HL-60 (cell line): ENCODE results near the gene VWA2.

Source experiments
- DNase-seq, 2 experiments: peaks; one replicate each; pipeline ENCODE4 v3.0.0-alpha.2; 2010 to 2020; ENCODE audit warnings: low read depth in 1 of 2, low spot score in 1 of 2
- H3K27ac ChIP-seq: fragments of 250-450 bp; sonication (Bioruptor Pico); replicated peaks from 2 replicates; pipeline ENCODE4 v1.5.1; 2020; ENCODE audit warnings: mild to moderate bottlenecking, moderate library complexity
- H3K27me3 ChIP-seq: fragments of 250-450 bp; sonication (Bioruptor Pico); 2 replicates; pipeline ENCODE4 v1.5.1; 2021; ENCODE audit warnings: mild to moderate bottlenecking, moderate library complexity; ENCODE audit not compliant: insufficient read depth, poor library complexity, severe bottlenecking
- H3K4me3 ChIP-seq: replicated peaks from 2 replicates; pipeline ENCODE4 v1.5.1; 2011; ENCODE audit warnings: mild to moderate bottlenecking, control low read depth, low read length; ENCODE audit not compliant: insufficient read depth
- CTCF ChIP-seq: IDR thresholded peaks from one replicate; pipeline ENCODE4 v1.5.1; 2011; ENCODE audit warnings: low read length, control low read depth, inconsistent platforms; ENCODE audit not compliant: insufficient read depth
- GABPA ChIP-seq: IDR thresholded peaks from 2 replicates; pipeline ENCODE4 v1.6.1; 2012; ENCODE audit warnings: low read depth
- POLR2AphosphoS5 ChIP-seq: IDR thresholded peaks from 2 replicates; pipeline ENCODE4 v1.6.1; 2012; ENCODE audit warnings: low read depth
- REST ChIP-seq: IDR thresholded peaks from 2 replicates; pipeline ENCODE4 v1.6.1; 2012; ENCODE audit warnings: low read depth; ENCODE audit not compliant: insufficient replicate concordance
- SPI1 ChIP-seq: IDR thresholded peaks from 2 replicates; pipeline ENCODE4 v1.6.1; 2012; ENCODE audit warnings: low read depth, mild to moderate bottlenecking, borderline replicate concordance

The VWA2 gene

GRCh38 chr10:114316744-114317143, 77.7 kb downstream of the VWA2 start:
- no peak for DNase-seq
- Histone ChIP-seq H3K27me3 (no peaks in the 10 kb centered on the region), H3K4me3 (no peak overlapping the region), H3K27ac (no peak overlapping the region)
- TF ChIP-seq SPI1 (no peak), REST (no peak), POLR2AphosphoS5 (no peak), CTCF (no peak), GABPA (no peak)

GRCh38 chr10:114319406-114320248, 80.6 kb downstream of the VWA2 start:
- no peak for DNase-seq
- no peak overlapping the region for H3K4me3 ChIP-seq
- TF ChIP-seq CTCF = no peak
- no peak for TF ChIP-seq GABPA
- no peak for TF ChIP-seq REST
- no peak for TF ChIP-seq SPI1
- no peak for TF ChIP-seq POLR2AphosphoS5
- no peaks in the 10 kb centered on the region for H3K27me3 ChIP-seq
- no peak overlapping the region for H3K27ac ChIP-seq

DNA sequence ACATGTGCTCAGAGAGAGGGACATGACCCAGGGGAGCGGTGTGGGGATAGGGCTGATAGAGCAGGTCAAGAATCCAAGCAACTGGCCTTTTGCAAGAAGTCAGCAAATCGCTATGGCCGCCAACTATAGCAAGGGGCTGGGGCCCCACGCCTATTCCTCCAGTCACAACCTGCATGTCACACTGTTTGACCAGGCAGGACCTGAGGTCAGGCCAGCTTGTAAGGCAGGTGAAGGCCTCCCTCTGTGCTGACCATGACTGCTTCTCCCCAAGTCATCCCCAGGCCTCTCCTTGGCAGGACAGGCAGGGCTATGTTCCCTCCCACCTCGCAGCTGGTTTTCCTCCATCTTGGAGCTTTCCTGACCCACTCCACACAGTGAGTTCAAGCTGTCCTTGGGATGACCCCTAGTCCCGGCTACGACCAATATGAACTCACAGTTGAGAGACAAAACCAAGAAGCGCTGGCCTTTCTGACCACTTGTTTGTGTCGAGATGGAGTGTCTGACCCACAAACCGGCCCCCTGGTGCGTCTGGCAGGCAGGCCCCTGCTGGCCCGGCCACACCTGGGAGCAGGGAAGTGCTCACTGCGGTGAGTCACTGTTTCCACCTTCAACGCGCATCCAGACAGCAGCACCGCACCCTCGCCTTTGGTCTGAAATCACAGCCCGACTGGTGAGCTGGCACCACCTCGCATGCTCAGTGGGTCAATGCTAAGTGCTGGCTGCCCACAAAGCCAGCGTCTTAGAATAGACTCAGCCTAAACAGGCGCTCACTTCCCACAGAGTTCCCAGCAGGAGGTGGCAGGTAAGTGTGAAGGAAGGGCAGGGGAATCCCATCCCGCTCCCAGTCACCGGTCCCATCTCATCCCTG, 81.4 kb downstream of the VWA2 start:
- no peak for DNase-seq

More for the DNA sequence above, 81.4 kb downstream of the VWA2 start:
- no peak overlapping the region for H3K27ac ChIP-seq
- no peak overlapping the region for H3K4me3 ChIP-seq
- no peaks in the 10 kb centered on the region for H3K27me3 ChIP-seq
- TF ChIP-seq GABPA (no peak), REST (no peak), CTCF (no peak), SPI1 (no peak), POLR2AphosphoS5 (no peak)
